Pancreas (tissue), 10 donors: ENCODE results near the gene SEMA5A. TPM values are rescaled to one million over a fixed set of nuclear protein-coding genes. Genes with fewer than 3 reads are reported as not detected.

Experiments
- ATAC-seq, 4 donors: fragments of 200-7000 bp; cut with Tn5 transposase; one replicate each; pipeline versions ENCODE4 v1.8.0 to v1.9.1; 2020; ENCODE audit warnings: mild to moderate bottlenecking in 4 of 4, moderate library complexity in 4 of 4
- DNase-seq, 6 donors: peaks; one replicate each; pipeline ENCODE4 v3.0.0-alpha.2; 2020
- FAIRE-seq: peaks from 2 replicates; lab custom pipeline; 2012; peaks lifted over from hg19 to GRCh38; lab: Jason Lieb, UNC
- H3K27ac ChIP-seq, 4 donors: fragments of 200-600 bp; sonication (generic); 1 replicate in 3 of 4; 2 replicates in 1 of 4; pipeline versions ENCODE4 v1.5.0 to v1.8.0; 2020
- H3K27me3 ChIP-seq, 4 donors: fragments of 200-600 bp; one replicate each; pipeline ENCODE4 v1.8.0; 2021
- H3K36me3 ChIP-seq, 3 donors: fragments of 200-600 bp; sonication (generic) in 1 of 3; one replicate each; pipeline versions ENCODE4 v1.5.0 to v1.8.0; 2020 to 2021
- H3K4me1 ChIP-seq, 3 donors: fragments of 200-600 bp; one replicate each; pipeline ENCODE4 v1.8.0; 2021
- H3K4me3 ChIP-seq, 4 donors: fragments of 200-600 bp; sonication (generic) in 2 of 4; one replicate each; pipeline versions ENCODE4 v1.5.0 to v1.8.0; 2020 to 2021
- H3K9me3 ChIP-seq, 4 donors: fragments of 200-600 bp; one replicate each; pipeline ENCODE4 v1.8.0; 2021
- CTCF ChIP-seq, 4 donors: fragments of 200-600 bp; sonication (generic) in 3 of 4; IDR thresholded peaks; one replicate each; pipeline versions ENCODE4 v1.5.0 to v1.8.0; 2021; ENCODE audit warnings: antibody characterized with exemption in 4 of 4
- WGBS, 2 donors: extraction: QIAGEN DNeasy Blood & Tissue Kit; methylation state at CpG; one replicate each; pipeline ENCODE4 v1.1.7; 2013; 5-methylcytosine and 5-hydroxymethylcytosine counted together
- intact Hi-C, 3 donors: fragments of 100-400 bp; cut with DNase I; formaldehyde crosslinking; loops; one replicate each; pipeline versions ENCODE4 v1.11.1 to v1.14.2; 2022
- polyA plus RNA-seq, 2 donors: library from polyadenylated mRNA; stranded (reverse); fragments of 200-250 nt; gene quantifications; one replicate each; pipeline ENCODE4 v1.2.3, GENCODE V29; 2013
- total RNA-seq, 6 donors: library from RNA; stranded (reverse); fragmentation: NEBNext Ultra II Directional in 4 of 6; extraction: Animal tissue kit (Norgen Biotek cat#: 25700) in 4 of 6; gene quantifications; one replicate each; pipeline versions ENCODE4 v1.2.1 to v1.2.4, GENCODE V29; 2021 to 2023
- donor health status: healthy with polysubstance abuse.
- donor health status: DM: no; HTN: no; CAD: no; lungs with moderate emphysema.
- donor health status: DM: no; HTN: no; CAD: no.
- donor health status: control.
- donor health status: control.
- donor health status: Bipolar disorder and iron deficiency.
- donor health status: DM: yes; HTN: yes; CAD: no.
- donor health status: DM: no; HTN: no; CAD: no.
- donor health status: DM: no; HTN: no; CAD: no.
- donor health status: DM: yes; HTN: yes; CAD: no.

SEMA5A gene
- total and polyA plus RNA-seq, 8 donors: 0.91 to 14.0 (median 6.4) TPM

GRCh38 chr5:9316733-9317132, 229.1 kb downstream of the SEMA5A start:
- H3K9me3 ChIP-seq: no peaks in the 10 kb centered on the region
- no peaks in the 10 kb centered on the region for H3K27me3 ChIP-seq
- FAIRE-seq: no peak

GRCh38 chr5:9316041-9316440, 229.8 kb downstream of the SEMA5A start:
- Histone ChIP-seq H3K4me3 (no peak overlapping the region), H3K27ac (no peak overlapping the region), H3K9me3 (no peaks in the 10 kb centered on the region), H3K36me3 (no peaks in the 10 kb centered on the region), H3K27me3 (no peaks in the 10 kb centered on the region), H3K4me1 (no peaks in the 10 kb centered on the region)
- intact Hi-C loops: no loop called here
- TF ChIP-seq CTCF (IDR thresholded peaks at IDR 0.05): no peak
- ATAC-seq (no peak), DNase-seq (no peak), FAIRE-seq (no peak)
- WGBS, 2 donors: 73% methylated on average over 3 of the region's 3 CpGs

More at GRCh38 chr5:9316733-9317132, 229.1 kb downstream of the SEMA5A start:
- no peak for TF ChIP-seq CTCF (IDR thresholded peaks at IDR 0.05)
- no peaks in the 10 kb centered on the region for H3K4me1 ChIP-seq
- no peak overlapping the region for H3K27ac ChIP-seq
- DNase-seq (no peak), ATAC-seq (peak in 3 of 4 donors; percentile 63 to 81 (median 67))
- intact Hi-C loops: no loop called here
- no peak overlapping the region for H3K4me3 ChIP-seq
- no peaks in the 10 kb centered on the region for H3K36me3 ChIP-seq

GRCh38 chr5:9314558-9314957, 231.3 kb downstream of the SEMA5A start:
- Histone ChIP-seq H3K36me3 (no peaks in the 10 kb centered on the region), H3K9me3 (no peaks in the 10 kb centered on the region), H3K4me1 (no peaks in the 10 kb centered on the region), H3K4me3 (no peak overlapping the region), H3K27me3 (no peaks in the 10 kb centered on the region), H3K27ac (no peak overlapping the region)
- DNase-seq (no peak), FAIRE-seq (no peak), ATAC-seq (peak in 1 of 4 donors; percentile 34)
- intact Hi-C loops: no loop called here
- TF ChIP-seq CTCF (IDR thresholded peaks at IDR 0.05): no peak
- 85 to 86% methylated on average over 6 of the region's 6 CpGs for WGBS, 2 donors

GRCh38 chr5:9313751-9314150, 232.1 kb downstream of the SEMA5A start:
- Histone ChIP-seq H3K4me3 (no peak overlapping the region), H3K4me1 (no peaks in the 10 kb centered on the region), H3K36me3 (no peaks in the 10 kb centered on the region), H3K27me3 (no peaks in the 10 kb centered on the region), H3K9me3 (no peaks in the 10 kb centered on the region), H3K27ac (no peak overlapping the region)
- no peak for DNase-seq
- no peak for FAIRE-seq
- intact Hi-C loops: no loop called here
- ATAC-seq: no peak
- TF ChIP-seq CTCF (IDR thresholded peaks at IDR 0.05): no peak

GRCh38 chr5:9307150-9307549, 238.7 kb downstream of the SEMA5A start:
- H3K27me3 ChIP-seq: no peaks in the 10 kb centered on the region
- intact Hi-C loops: no loop called here
- no peaks in the 10 kb centered on the region for H3K9me3 ChIP-seq
- FAIRE-seq (no peak), ATAC-seq (no peak), DNase-seq (no peak)
- TF ChIP-seq CTCF (IDR thresholded peaks at IDR 0.05): no peak
- H3K4me3 ChIP-seq: no peak overlapping the region
- H3K27ac ChIP-seq: no peak overlapping the region
- H3K36me3 ChIP-seq: no peaks in the 10 kb centered on the region
- no peaks in the 10 kb centered on the region for H3K4me1 ChIP-seq
